Femur (tissue), 1 donor: ENCODE results near the gene CEP95.

ENCODE experiments used
- DNase-seq: peaks from one replicate; pipeline ENCODE4 v3.0.0-alpha.2; 2017

Gene CEP95

GRCh38 chr17:64496348-64496785, 10.4 kb upstream of the CEP95 start:
- DNase-seq: no peak

GRCh38 chr17:64496786-64497564, 9.8 kb upstream of the CEP95 start, which contains the start of gene POLG2:
Gene POLG2 (minus strand): TSS chr17:64497054. CDS start chr17:64496968, 86 bp downstream.
- peak; percentile 95 for DNase-seq

GRCh38 chr17:64497565-64498035, 9.2 kb upstream of the CEP95 start:
- no peak for DNase-seq

- DNase-seq: no peak
Observed at GRCh38 chr17:64498308-64499203, 8.2 kb upstream of the CEP95 start.

GRCh38 chr17:64499805-64500486, 6.8 kb upstream of the CEP95 start:
- no peak for DNase-seq

GRCh38 chr17:64500487-64500859, 6.3 kb upstream of the CEP95 start:
- no peak for DNase-seq

- DNase-seq: no peak
Observed at GRCh38 chr17:64500862-64501765, 5.7 kb upstream of the CEP95 start.

- no peak for DNase-seq
Observed at GRCh38 chr17:64502021-64502420, 4.8 kb upstream of the CEP95 start.

GRCh38 chr17:64502809-64503208, 4.0 kb upstream of the CEP95 start:
- DNase-seq: no peak

- no peak for DNase-seq
Observed at GRCh38 chr17:64503341-64503740, 3.4 kb upstream of the CEP95 start.

- DNase-seq: no peak
Observed at GRCh38 chr17:64503821-64504768, 2.7 kb upstream of the CEP95 start.

- no peak for DNase-seq
Observed at GRCh38 chr17:64504769-64505339, 1.9 kb upstream of the CEP95 start.

GRCh38 chr17:64505340-64506200, 1.2 kb upstream of the CEP95 start:
- peak; percentile 96 for DNase-seq

GRCh38 chr17:64506201-64506575, 589 bp upstream of the CEP95 start, which contains the start of gene DDX5:
Gene DDX5 (minus strand): TSS chr17:64506289. CDS start chr17:64506119, 170 bp downstream.
- DNase-seq: peak; percentile 98

GRCh38 chr17:64507413-64507782, 621 bp downstream of the CEP95 start:
- DNase-seq: peak; percentile 84

GRCh38 chr17:64508683-64509082, 1.9 kb downstream of the CEP95 start:
- DNase-seq: no peak

- no peak for DNase-seq
Observed at GRCh38 chr17:64509179-64509578, 2.4 kb downstream of the CEP95 start.

GRCh38 chr17:64515419-64515818, 8.6 kb downstream of the CEP95 start:
- no peak for DNase-seq

GRCh38 chr17:64515829-64516228, 9.1 kb downstream of the CEP95 start:
- DNase-seq: no peak
